HK-2 (cell line): ENCODE results near the gene HPRT1.

Experiments
- DNase-seq: peaks from one replicate; pipeline ENCODE4 v3.0.0-alpha.2; 2018; ENCODE audit not compliant: unreplicated experiment

HPRT1 gene

GRCh38 chrX:134476284-134476683, 16.3 kb downstream of the HPRT1 start:
- DNase-seq, result no peak

GRCh38 chrX:134478374-134478773, 18.4 kb downstream of the HPRT1 start:
- DNase-seq, result no peak

GRCh38 chrX:134480061-134480460, 20.1 kb downstream of the HPRT1 start:
- DNase-seq, result no peak

GRCh38 chrX:134481339-134481738, 21.4 kb downstream of the HPRT1 start:
- DNase-seq, result no peak

- DNase-seq, result no peak
Observed at GRCh38 chrX:134482371-134482770, 22.4 kb downstream of the HPRT1 start.

GRCh38 chrX:134484039-134484438, 24.1 kb downstream of the HPRT1 start:
- DNase-seq, result no peak

GRCh38 chrX:134501941-134502340, 42.0 kb downstream of the HPRT1 start:
- no peak for DNase-seq

GRCh38 chrX:134502686-134503085, 42.7 kb downstream of the HPRT1 start:
- no peak for DNase-seq

- DNase-seq, result peak; percentile 39
Observed at GRCh38 chrX:134512566-134512965, 52.6 kb downstream of the HPRT1 start.

- no peak for DNase-seq
Observed at GRCh38 chrX:134513091-134513490, 53.1 kb downstream of the HPRT1 start.

- peak; percentile 31 for DNase-seq
Observed at GRCh38 chrX:134520860-134521390, 61.0 kb downstream of the HPRT1 start.

- DNase-seq, result no peak
Observed at GRCh38 chrX:134524181-134524580, 64.2 kb downstream of the HPRT1 start.

GRCh38 chrX:134525086-134525792, 65.3 kb downstream of the HPRT1 start:
- DNase-seq, result no peak

- DNase-seq, result no peak
Observed at GRCh38 chrX:134526399-134526798, 66.4 kb downstream of the HPRT1 start.

GRCh38 chrX:134528960-134529359, 69.0 kb downstream of the HPRT1 start:
- DNase-seq, result no peak

GRCh38 chrX:134529481-134529880, 69.5 kb downstream of the HPRT1 start:
- no peak for DNase-seq

GRCh38 chrX:134530845-134531244, 70.9 kb downstream of the HPRT1 start:
- no peak for DNase-seq

- no peak for DNase-seq
Observed at GRCh38 chrX:134533352-134533751, 73.4 kb downstream of the HPRT1 start.

- no peak for DNase-seq
Observed at GRCh38 chrX:134533952-134534351, 74.0 kb downstream of the HPRT1 start.

GRCh38 chrX:134537179-134537955, 77.4 kb downstream of the HPRT1 start:
- DNase-seq, result peak; percentile 60

- DNase-seq, result no peak
Observed at GRCh38 chrX:134538316-134538715, 78.4 kb downstream of the HPRT1 start.

- DNase-seq, result no peak
Observed at GRCh38 chrX:134541906-134542305, 81.9 kb downstream of the HPRT1 start.

GRCh38 chrX:134542485-134542884, 82.5 kb downstream of the HPRT1 start:
- DNase-seq, result peak; percentile 45
